Uterus (tissue), 4 donors: ENCODE measurements around the gene FGD6. TPM values are rescaled to one million over a fixed set of nuclear protein-coding genes. Genes with fewer than 3 reads are reported as not detected.

Experiments
- DNase-seq, 2 donors: peaks; one replicate each; pipeline ENCODE4 v3.0.0-alpha.2; 2019 to 2020
- H3K27ac ChIP-seq, 2 donors: fragments of 200-600 bp; sonication (generic); 1 replicate in 1 of 2; 2 replicates in 1 of 2; pipeline ENCODE4 v1.5.1; 2016 to 2018
- H3K27me3 ChIP-seq, 2 donors: fragments of 200-600 bp; sonication (generic); one replicate each; pipeline ENCODE4 v1.5.1; 2018 to 2019; ENCODE audit warnings: control low read depth in 1 of 2
- H3K36me3 ChIP-seq, 2 donors: fragments of 200-600 bp; sonication (generic); one replicate each; pipeline ENCODE4 v1.5.1; 2019; ENCODE audit warnings: control low read depth in 1 of 2
- H3K4me1 ChIP-seq, 2 donors: fragments of 200-600 bp; sonication (generic); one replicate each; pipeline ENCODE4 v1.5.1; 2018 to 2019; ENCODE audit warnings: control low read depth in 1 of 2
- H3K4me3 ChIP-seq, 2 donors: fragments of 200-600 bp; sonication (generic); 1 replicate in 1 of 2; 2 replicates in 1 of 2; pipeline ENCODE4 v1.5.1; 2018 to 2019; ENCODE audit warnings: mild to moderate bottlenecking in 1 of 2
- H3K9me3 ChIP-seq, 2 donors: fragments of 200-600 bp; sonication (generic); one replicate each; pipeline ENCODE4 v1.5.1; 2019; ENCODE audit warnings: control low read depth in 1 of 2
- POLR2A ChIP-seq, 2 donors: fragments of 450-650 bp; IDR thresholded peaks; one replicate each; pipeline ENCODE4 v1.6.1; 2016; ENCODE audit warnings: antibody characterized with exemption in 2 of 2, mild to moderate bottlenecking in 1 of 2, moderate library complexity in 1 of 2
- intact Hi-C: fragments of 100-400 bp; cut with DNase I; formaldehyde crosslinking; loops from one replicate; pipeline ENCODE4 v1.15.1; 2023; ENCODE audit warnings: low total_unique reads
- total RNA-seq, 4 donors: library from RNA; depleted of rRNA in 3 of 4; stranded (reverse); fragments of >200 nt in 3 of 4; gene quantifications; one replicate each; pipeline versions ENCODE4 v1.1.0 to v1.2.4, GENCODE V29; 2014 to 2023
- TF ChIP-seq, protein P1 (sequence below), 4 experiments: fragments of 200-600 bp in 2 of 4; fragments of 450-650 bp in 2 of 4; sonication (generic) in 2 of 4; IDR thresholded peaks; one replicate each; pipeline ENCODE4 v1.5.1; 2016 to 2019; ENCODE audit warnings: antibody characterized with exemption in 4 of 4, mild to moderate bottlenecking in 2 of 4, moderate library complexity in 1 of 4
- donor health status: DM: yes; HTN: yes; CAD: no.

The FGD6 gene
- total RNA-seq, 4 donors from 2014 or later: 7.6 to 25.3 (median 15.1) TPM

GRCh38 chr12:95213928-95214327 is 3.3 kb downstream of the FGD6 start:
- Histone ChIP-seq H3K27ac (peak overlapping the region in 1 of 2 donors; percentile 31), H3K4me1 (no peaks in the 10 kb centered on the region), H3K27me3 (no peaks in the 10 kb centered on the region), H3K36me3 (no peaks in the 10 kb centered on the region), H3K9me3 (no peaks in the 10 kb centered on the region), H3K4me3 (no peak overlapping the region)
- no peak for TF ChIP-seq POLR2A (IDR thresholded peaks at IDR 0.05)
- TF ChIP-seq, protein P1, sequence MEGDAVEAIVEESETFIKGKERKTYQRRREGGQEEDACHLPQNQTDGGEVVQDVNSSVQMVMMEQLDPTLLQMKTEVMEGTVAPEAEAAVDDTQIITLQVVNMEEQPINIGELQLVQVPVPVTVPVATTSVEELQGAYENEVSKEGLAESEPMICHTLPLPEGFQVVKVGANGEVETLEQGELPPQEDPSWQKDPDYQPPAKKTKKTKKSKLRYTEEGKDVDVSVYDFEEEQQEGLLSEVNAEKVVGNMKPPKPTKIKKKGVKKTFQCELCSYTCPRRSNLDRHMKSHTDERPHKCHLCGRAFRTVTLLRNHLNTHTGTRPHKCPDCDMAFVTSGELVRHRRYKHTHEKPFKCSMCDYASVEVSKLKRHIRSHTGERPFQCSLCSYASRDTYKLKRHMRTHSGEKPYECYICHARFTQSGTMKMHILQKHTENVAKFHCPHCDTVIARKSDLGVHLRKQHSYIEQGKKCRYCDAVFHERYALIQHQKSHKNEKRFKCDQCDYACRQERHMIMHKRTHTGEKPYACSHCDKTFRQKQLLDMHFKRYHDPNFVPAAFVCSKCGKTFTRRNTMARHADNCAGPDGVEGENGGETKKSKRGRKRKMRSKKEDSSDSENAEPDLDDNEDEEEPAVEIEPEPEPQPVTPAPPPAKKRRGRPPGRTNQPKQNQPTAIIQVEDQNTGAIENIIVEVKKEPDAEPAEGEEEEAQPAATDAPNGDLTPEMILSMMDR (IDR thresholded peaks at IDR 0.05): no peak
- no peak for DNase-seq
- intact Hi-C loops: no loop called here

DNA sequence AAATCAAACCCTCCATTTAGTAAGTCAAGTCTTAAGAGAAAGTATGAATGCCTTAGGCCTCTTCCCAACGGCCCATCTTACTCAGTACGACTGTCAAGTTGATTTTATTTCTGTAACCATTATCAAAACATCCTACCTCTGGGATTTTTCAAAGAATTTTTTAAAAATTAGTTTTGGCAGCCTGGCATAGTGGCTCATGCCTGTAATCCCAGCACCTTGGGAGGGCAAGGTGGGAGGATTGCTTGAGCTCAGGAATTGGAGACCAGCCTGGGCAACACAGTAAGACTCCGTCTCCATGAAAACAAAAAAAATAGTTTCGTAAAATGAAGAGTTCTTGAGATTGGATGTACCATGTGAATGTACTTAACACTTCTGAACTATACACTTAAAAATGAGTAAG is 4.1 kb downstream of the FGD6 start:
- intact Hi-C loops: no loop called here
- no peak for TF ChIP-seq POLR2A (IDR thresholded peaks at IDR 0.05)
- TF ChIP-seq, protein P1 (IDR thresholded peaks at IDR 0.05): no peak
- H3K27me3 ChIP-seq: no peaks in the 10 kb centered on the region
- H3K27ac ChIP-seq: peak overlapping the region in 1 of 2 donors; percentile 31
- H3K9me3 ChIP-seq: no peaks in the 10 kb centered on the region
- no peak for DNase-seq
- H3K4me3 ChIP-seq: no peak overlapping the region
- H3K4me1 ChIP-seq: no peaks in the 10 kb centered on the region
- no peaks in the 10 kb centered on the region for H3K36me3 ChIP-seq

DNA sequence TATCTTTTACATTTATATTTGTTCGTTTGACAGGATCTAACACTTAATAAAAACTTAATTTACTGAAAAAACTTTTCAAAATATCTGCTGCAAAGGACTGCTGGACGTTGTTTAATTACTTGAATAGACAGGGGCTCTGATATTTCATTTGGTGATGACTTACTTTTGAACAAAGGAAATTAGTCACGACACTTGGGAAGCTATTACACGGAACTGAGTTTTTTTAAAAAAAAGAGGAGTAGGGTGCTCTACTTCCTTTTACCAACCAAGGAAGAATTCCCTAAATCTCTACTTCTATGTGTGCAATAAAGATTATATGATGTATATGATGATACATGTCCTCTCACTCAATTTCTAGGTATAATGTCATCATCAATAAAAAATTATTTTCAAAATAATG is 4.7 kb downstream of the FGD6 start:
- Histone ChIP-seq H3K9me3 (no peaks in the 10 kb centered on the region), H3K27me3 (no peaks in the 10 kb centered on the region), H3K4me1 (no peaks in the 10 kb centered on the region), H3K27ac (peak overlapping the region in 1 of 2 donors; percentile 31), H3K4me3 (no peak overlapping the region), H3K36me3 (no peaks in the 10 kb centered on the region)
- TF ChIP-seq, protein P1 (IDR thresholded peaks at IDR 0.05): no peak
- TF ChIP-seq POLR2A (IDR thresholded peaks at IDR 0.05): no peak
- intact Hi-C loops: no loop called here
- DNase-seq: no peak

- Histone ChIP-seq H3K4me3 (no peak overlapping the region), H3K4me1 (peaks cover 0 to 1% of the 10 kb centered on the region in 2 donors), H3K27me3 (no peaks in the 10 kb centered on the region), H3K36me3 (no peaks in the 10 kb centered on the region), H3K27ac (no peak overlapping the region), H3K9me3 (no peaks in the 10 kb centered on the region)
- TF ChIP-seq, protein P1 (IDR thresholded peaks at IDR 0.05): no peak
- no peak for TF ChIP-seq POLR2A (IDR thresholded peaks at IDR 0.05)
- DNase-seq: no peak
- intact Hi-C loops: no loop called here
These were observed 8.6 kb downstream of the FGD6 start for GRCh38 chr12:95208678-95209077.

DNA sequence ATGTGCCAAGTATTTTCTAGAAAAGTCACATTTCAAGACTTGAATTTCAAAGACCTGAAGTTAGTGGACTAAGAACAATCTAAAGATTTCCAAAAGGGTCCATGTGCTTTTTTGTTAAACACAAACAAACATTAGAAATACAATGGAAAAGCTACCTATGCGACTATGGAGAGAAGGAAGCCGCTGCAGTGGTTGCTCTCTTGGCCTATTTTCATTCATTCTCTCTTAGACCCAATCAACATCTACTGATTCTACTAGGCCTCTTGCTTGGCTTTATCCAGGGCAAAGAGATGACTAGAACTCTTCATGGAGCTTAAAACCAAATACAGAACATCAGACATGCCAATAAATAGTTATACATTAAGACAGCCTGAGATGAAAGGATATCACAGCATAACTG is 9.9 kb downstream of the FGD6 start:
- intact Hi-C loops: no loop called here
- peaks cover 0 to 3% of the 10 kb centered on the region in 2 donors for H3K4me1 ChIP-seq

More for the DNA sequence above, 9.9 kb downstream of the FGD6 start:
- Histone ChIP-seq H3K4me3 (no peak overlapping the region), H3K9me3 (no peaks in the 10 kb centered on the region), H3K36me3 (no peaks in the 10 kb centered on the region), H3K27me3 (no peaks in the 10 kb centered on the region), H3K27ac (no peak overlapping the region)
- DNase-seq: no peak
- no peak for TF ChIP-seq POLR2A (IDR thresholded peaks at IDR 0.05)
- TF ChIP-seq, protein P1 (IDR thresholded peaks at IDR 0.05): no peak
